RCC 7860 (cell line): ENCODE results near the gene HMX3.

Source experiments
- DNase-seq: peaks from one replicate; pipeline ENCODE4 v3.0.0-alpha.2; 2015; ENCODE audit warnings: low spot score
- FAIRE-seq: peaks from 2 replicates; lab custom pipeline; 2012; peaks lifted over from hg19 to GRCh38; lab: Jason Lieb, UNC

The HMX3 gene

DNA sequence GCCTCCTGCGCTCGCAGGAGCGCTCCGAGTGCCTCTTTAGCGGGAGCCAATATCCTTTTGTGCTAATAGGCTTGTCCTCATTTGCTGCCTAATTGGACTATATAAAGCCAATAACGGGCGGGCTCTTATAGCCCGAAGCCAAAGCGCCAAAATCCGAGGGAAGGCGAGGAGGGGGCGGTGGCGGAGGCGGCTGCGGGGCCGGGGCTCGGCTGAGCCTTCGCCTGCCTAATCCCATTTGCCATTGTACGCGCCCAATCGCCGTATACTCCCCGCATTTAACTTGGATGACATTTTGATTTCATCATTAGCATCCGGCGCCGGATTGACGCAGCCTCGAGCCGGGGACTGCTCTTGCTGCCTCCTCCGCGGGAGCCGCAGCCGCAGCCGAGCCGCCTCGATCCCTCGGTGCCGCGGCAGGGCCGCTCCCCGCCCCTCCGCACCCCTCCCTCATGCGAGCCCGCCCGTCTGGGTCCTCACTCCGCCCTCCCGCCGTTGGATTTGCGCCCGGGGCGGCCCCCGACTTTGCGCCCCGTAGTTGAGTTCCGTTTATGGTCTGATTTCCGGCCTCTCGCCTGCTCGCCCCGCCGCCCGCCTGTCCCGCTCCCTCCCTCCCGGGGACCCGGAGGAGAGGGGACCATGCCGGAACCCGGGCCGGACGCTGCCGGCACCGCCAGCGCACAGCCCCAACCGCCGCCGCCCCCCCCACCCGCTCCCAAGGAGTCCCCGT is at the start of gene HMX3:
TSS of gene HMX3 (plus strand) at position 556 of the 727 bp plus-strand sequence. CDS start at position 637, 81 bp downstream.
- DNase-seq (no peak), FAIRE-seq (no peak)

DNA sequence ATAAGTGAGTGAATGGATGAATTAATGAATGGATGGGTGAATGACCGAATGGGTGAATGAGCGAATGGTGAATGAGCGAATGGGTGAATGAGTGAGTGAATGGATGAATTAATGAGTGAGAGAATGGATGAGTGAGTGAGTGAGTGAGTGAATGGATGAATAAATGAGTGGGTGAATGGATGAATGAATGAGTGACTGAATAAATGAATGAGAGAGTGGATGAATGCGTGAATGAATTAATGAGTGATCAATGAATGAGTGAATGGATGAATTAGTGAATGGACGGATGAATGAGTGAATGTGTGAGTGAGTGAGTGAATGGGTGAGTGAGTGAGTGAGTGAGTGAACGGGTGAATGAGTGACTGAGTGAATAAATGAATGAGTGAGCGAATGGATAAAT is 49.5 kb upstream of the HMX3 start:
- no peak for FAIRE-seq

DNA sequence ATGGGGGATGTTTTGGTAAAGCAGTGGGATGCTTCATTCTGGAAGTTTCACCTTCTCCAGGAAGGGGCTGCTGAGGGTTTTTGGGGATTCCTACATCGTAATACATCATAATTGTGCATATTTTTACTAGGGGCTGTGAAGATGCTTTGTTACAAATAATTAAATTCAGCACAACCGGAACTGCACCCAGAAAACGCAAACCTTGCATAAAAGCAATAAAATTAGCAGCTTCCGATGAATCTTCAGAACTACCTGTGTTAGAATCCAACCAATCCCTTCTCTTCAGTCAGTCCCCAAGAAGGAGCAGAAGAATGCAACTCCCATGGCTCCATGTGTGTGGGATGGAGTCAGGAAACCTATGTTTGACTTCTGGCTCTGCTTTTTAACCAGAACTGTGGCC is 48.4 kb upstream of the HMX3 start:
- no peak for FAIRE-seq
- DNase-seq, result no peak

More for the DNA sequence above, 49.5 kb upstream of the HMX3 start:
- DNase-seq, result no peak

- FAIRE-seq (no peak), DNase-seq (no peak)
Measured at GRCh38 chr10:123087786-123088185, 48.0 kb upstream of the HMX3 start.

- no peak for FAIRE-seq
- DNase-seq, result no peak
Measured at GRCh38 chr10:123092635-123093414, 42.9 kb upstream of the HMX3 start.

DNA sequence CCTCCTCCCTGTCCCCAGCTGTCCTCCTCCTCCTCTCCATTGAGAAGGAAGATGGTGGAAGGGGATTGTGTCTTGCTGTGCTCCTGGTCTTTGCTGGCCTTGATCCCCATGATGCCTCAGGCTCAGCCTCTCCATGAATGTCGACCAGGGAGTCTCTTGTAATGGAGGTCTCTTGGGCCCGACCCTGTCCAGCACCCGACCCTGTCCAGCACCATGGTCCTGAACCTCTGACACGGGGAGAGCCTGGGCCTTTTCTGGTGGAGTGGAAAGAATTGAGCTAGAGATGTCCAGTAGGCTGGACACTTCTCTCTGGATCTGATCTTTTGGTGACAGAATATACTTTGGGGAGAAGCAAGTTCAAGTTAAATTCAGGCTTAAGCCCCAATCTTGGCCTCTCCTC is 42.3 kb upstream of the HMX3 start:
- no peak for FAIRE-seq
- DNase-seq, result no peak

GRCh38 chr10:123096452-123096851 is 39.3 kb upstream of the HMX3 start:
- DNase-seq, result no peak
- FAIRE-seq, result no peak

GRCh38 chr10:123097039-123097438 is 38.7 kb upstream of the HMX3 start:
- FAIRE-seq, result no peak
- no peak for DNase-seq

- FAIRE-seq (no peak), DNase-seq (no peak)
Measured at GRCh38 chr10:123100030-123100762, 35.6 kb upstream of the HMX3 start.

DNA sequence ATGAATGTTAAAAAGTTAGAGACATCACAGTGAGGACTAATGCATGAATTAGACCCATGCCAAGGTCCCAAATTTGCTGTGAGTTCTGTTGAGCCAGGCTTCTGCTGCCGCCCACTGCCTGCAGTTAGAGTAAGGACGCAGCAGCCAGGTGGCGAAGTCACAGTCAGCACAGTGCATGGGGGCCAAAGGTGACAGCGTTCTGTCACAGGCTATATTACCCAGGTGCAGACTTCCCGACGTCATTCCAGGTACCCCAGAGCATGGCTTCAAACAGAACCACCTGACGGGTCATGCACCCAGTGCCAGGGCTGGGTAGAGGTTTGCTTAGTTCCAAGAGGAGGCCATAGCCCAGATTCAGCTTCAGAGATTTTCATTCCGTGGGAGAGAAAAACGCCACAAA is 33.9 kb upstream of the HMX3 start:
- DNase-seq, result no peak
- no peak for FAIRE-seq

GRCh38 chr10:123102673-123103072 is 33.1 kb upstream of the HMX3 start:
- FAIRE-seq (no peak), DNase-seq (no peak)

GRCh38 chr10:123103944-123104343 is 31.8 kb upstream of the HMX3 start:
- DNase-seq, result no peak
- no peak for FAIRE-seq

DNA sequence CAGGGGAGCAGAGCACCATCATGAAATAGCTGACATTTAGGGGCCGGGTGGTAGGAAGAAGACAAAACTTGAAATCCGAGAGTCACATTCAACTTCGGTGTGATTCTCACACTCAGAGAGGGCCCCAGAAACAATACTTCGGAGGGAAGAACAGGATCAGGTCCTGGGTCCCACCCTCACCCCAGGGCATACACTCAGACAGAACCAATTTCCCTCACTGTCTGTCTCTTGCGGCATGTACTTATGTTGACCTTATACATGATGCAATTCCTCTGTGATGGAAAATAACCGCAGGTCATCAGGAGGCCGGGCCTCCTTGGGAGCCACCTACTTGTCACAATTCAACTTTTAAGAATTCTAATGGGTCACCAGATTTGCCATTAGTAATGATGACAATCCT is 26.3 kb upstream of the HMX3 start:
- DNase-seq (no peak), FAIRE-seq (no peak)

DNA sequence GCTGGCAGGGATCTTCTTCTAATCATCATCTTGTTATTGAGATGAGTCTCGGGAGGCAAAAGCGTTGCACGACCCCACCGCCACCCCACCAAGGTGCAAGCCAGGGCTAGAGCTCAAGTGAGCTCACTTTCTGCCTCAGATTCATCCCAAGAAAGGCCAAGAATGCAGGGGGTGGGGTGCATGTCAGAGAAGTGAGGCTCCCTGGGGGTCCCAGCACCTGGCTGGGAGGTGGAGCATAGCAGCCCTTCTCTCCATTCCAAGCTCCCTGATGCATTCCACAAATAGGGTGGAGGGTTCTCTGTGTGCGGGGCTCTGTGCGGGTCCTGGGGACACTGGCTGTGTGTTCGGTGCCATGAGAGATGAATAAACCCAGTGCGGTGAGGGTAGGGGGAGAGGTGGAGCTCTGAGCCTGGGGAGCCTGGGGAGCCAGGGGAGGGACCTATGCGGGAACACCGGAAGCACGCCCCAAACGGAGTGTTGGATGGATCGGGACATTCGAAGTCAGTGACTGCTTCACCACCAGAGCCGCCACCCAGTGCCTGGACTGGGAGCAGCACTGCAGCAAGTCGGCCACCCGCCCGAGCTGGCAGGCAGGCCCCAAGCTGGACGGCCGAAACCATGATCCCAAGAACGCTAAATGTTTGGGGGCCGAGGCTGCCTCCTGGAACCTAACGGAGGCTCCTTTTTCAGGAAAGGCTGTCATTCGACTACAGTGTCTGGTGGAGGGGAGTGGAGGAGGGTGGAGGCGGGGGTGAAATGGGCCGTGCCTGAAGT is 17.9 kb upstream of the HMX3 start:
- DNase-seq (no peak), FAIRE-seq (no peak)

DNA sequence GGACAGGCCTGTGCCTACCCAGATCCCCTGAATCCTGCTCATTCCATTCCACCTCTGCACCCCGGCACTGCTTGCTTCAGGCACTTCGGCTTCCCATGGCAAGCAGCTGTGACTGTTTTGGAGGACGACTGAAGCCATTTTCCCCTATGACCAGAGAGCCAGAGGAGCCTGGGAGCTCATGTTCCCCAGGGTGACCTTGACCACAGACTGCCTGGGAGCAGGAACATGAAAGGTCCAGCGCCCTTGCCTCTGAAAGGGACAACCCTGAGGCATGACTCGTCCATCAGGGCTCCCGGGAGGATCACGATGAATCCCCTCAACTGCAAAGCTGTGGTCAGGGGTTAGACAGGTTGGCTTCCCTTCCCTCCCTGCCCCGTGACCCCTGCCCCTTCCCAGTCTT is 16.7 kb upstream of the HMX3 start:
- DNase-seq (no peak), FAIRE-seq (no peak)

DNA sequence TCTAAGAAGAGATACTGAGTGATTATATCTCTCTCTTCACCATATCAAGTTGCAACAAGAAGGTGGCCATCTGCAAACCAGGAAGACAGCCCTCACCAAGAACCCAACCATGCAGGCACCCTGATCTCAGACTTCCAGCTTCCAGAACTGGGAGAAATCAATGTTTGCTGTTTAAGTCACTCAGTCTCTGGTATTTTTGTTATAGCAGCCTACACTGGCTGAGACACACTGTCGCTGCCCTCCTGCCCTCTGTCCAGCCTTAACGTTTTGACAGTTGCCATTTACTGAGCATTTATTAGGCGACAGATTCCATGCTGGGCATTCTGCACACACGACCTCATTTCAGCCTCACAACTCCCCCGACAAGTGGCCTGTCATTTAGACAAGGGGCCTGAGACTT is 9.5 kb upstream of the HMX3 start:
- DNase-seq, result no peak
- FAIRE-seq, result no peak

GRCh38 chr10:123129618-123130271 is 6.0 kb upstream of the HMX3 start:
- DNase-seq (peak; percentile 63), FAIRE-seq (no peak)

GRCh38 chr10:123132576-123133477 is 2.9 kb upstream of the HMX3 start:
- DNase-seq (peak; percentile 46), FAIRE-seq (no peak)
